IMR-90 (cell line): ENCODE data around the gene FSD1L. TPM values are rescaled to one million over a fixed set of nuclear protein-coding genes. Genes with fewer than 3 reads are reported as not detected.

Experiments
- polyA plus RNA-seq, 3 experiments: library from polyadenylated mRNA; depleted of rRNA; stranded (reverse); fragments of >200 nt; gene quantifications; 2 replicates each; pipeline ENCODE4 v1.2.3, GENCODE V29; 2012; ENCODE audit warnings: low replicate concordance in 1 of 3
- total RNA-seq: library from RNA; depleted of rRNA; stranded (reverse); fragments of >200 nt; gene quantifications from 2 replicates; pipeline ENCODE4 v1.2.3, GENCODE V29; 2012; rRNA removed

The FSD1L gene
- total and polyA plus RNA-seq, 2 of the 4 experiments (the other 2 are of a cell fraction), result 1.4 to 2.9 TPM

Other genes starting within 250 kb of the FSD1L start
- 19.4 and 21.7 TPM in 2 replicates for gene SLC44A1, start 203.4 kb upstream of the FSD1L start, total RNA-seq
- 3.9 and 5.2 TPM in 2 replicates for gene SLC44A1, start 203.4 kb upstream of the FSD1L start, polyA plus RNA-seq (2012; rRNA removed)
- 20.3 and 23.9 TPM in 2 replicates for gene FKTN, start 110.1 kb downstream of the FSD1L start, total RNA-seq
- 6.8 and 8.6 TPM in 2 replicates for gene FKTN, start 110.1 kb downstream of the FSD1L start, polyA plus RNA-seq (2012; rRNA removed)
- not detected in 2 replicates for gene TAL2, start 214.4 kb downstream of the FSD1L start, total RNA-seq
- 0.26 TPM in 1 of 2 replicates, not detected in the other for gene TAL2, start 214.4 kb downstream of the FSD1L start, polyA plus RNA-seq (2012; rRNA removed)
- gene TMEM38B, start 246.5 kb downstream of the FSD1L start, total RNA-seq, result 11.5 and 12.5 TPM in 2 replicates
- gene TMEM38B, start 246.5 kb downstream of the FSD1L start, polyA plus RNA-seq (2012; rRNA removed), result 3.3 and 3.4 TPM in 2 replicates